ENCODE data around the gene CUX1. TPM values are rescaled to one million over a fixed set of nuclear protein-coding genes. Genes with fewer than 3 reads are reported as not detected.
"Not testable (repeated sequence)": the region's sequence is repeated elsewhere in the genome, so short reads cannot be mapped to it uniquely, and the experiment has no call there.

The CUX1 gene
- total RNA-seq, 1 experiment from 2014 or later = 34.9 TPM

DNA sequence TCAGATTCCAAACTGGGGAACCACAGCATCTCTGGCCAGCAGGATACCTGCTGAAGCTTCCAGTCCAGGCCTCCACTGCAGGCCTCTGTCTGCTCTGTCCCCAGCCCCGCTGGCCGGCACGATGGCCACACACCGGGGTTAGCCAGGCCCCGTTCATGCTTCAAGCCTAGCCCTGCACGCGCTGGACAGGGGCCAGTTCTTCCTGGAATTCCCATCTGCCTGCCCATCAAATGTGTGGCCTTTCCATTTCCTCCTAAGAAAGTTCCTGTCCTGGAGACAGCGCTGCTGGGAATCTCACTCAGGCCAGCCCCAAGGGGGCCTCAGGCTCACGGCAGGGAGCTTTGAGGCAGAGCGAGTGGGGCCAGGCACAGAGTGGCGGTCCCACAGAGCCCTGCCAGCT lies 487.2 kb downstream of the CUX1 start:
- no peak for DNase-seq (ENCODE audit: extremely low read depth, low read depth)

DNA sequence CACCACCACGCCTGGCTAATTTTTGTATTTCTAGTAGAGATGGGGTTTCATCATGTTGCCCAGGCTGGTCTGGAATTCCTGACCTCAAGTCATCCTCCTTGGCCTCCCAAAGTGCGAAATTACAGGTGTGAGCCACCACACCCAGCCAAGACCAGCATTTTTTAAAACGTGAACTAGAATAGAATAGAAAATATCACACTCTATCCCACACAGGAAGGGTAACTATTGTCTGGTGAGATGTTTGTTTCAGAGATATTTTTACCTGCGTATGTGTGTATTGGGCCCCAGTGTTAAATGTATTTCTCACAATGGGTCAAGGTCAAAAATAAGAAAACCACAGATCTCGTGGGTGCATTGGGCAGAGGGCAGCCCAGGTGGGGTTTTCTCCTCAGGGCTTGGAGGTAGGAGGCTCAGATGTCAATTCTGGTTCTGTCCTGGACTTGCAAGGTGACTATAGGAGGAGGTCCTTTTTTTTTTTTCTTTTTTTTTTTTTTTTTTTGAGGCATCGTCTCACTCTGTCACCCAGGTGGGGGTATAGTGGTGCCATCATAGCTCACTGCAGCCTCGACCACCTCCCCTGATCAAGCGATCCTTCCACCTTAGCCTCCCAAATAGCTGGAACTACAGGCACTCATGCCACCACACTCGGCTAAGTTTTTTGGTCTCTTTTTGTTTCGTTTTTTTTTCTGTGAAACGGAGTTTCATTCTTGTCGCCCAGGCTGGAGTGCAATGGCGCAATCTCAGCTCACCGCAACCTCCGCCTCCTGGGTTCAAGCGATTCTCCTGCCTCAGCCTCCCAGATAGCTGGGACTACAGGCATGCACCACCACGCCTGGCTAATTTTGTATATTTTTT lies 488.2 kb downstream of the CUX1 start:
- no peak for DNase-seq (ENCODE audit: extremely low read depth, low read depth)

DNA sequence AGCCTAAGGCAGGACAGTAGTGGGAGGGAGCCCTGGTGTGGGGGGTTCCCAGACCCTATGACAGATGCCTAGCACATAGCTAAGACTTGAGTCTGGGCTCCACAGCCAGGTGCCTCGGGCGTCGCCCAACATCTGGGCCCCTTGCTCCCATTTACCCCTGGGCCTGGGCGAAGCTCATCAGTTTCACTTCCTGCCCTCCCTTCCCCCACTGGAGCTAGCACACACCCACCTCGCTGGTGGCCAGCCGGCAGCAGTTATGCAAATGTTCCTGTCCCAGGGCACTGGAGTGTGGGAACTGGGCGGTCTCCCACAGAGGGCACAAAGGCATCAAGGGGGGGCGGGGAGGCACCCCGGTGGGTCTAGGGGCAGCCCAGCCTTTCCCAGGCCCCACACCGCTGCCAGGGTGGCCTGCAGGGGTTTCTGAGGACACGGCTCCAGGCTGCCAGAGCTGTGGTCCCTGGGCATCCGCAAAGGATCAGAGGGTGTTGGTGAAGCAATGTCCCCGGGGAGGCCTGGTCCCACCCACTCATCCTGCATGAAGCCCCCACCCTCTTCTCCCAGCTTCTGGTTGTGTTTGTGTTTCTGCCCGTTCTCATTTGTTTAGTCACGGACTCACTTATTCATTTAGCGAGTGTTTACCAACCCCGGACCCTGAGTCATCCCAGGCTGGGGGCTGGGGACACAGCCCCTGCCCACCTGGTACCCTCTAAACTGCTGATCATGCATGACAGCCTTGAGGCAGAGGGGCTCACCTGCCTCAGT lies 489.7 kb downstream of the CUX1 start:
- DNase-seq (ENCODE audit: extremely low read depth, low read depth) = no peak

DNA sequence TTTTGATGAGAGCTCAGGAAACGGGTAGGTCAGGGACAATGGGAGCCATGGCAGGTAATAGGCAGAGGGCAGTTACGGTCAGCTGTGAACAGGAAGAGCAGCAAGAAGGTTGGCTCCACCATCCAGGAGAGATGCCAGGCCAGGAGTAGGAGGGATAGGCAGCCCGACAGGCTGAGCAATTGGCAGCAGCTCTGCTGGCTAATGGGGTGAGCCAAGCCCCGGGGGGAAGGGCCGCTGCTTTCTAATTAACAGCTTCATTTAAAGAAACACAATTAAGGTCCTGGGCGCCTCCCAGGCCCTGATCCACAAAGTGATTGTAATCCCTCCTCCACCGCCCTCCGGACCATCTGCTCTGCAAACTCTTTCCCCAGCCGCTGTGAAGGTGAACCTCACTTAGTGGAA lies 493.0 kb downstream of the CUX1 start:
- no peak for DNase-seq (ENCODE audit: extremely low read depth, low read depth)

DNA sequence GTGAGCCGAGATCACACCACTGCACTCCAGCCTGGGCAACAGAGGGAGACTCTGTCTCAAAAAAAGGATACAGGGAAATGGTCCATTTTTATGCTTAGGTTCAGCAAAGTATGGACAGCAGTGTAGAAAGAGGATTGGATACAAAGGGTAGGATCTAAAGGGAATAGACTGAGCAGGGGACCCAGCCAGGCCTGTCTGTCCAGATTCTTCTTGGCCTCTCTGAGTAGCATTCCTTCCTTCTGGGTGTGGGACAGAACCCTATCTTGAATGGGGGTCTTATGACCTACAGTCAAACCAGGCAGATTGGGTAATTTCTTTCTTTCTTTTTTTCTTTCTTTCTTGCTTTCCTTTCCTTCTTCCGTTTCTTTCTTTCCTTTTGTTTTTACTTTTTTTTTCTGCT lies 494.9 kb downstream of the CUX1 start:
- DNase-seq (ENCODE audit: extremely low read depth, low read depth) = no peak

DNA sequence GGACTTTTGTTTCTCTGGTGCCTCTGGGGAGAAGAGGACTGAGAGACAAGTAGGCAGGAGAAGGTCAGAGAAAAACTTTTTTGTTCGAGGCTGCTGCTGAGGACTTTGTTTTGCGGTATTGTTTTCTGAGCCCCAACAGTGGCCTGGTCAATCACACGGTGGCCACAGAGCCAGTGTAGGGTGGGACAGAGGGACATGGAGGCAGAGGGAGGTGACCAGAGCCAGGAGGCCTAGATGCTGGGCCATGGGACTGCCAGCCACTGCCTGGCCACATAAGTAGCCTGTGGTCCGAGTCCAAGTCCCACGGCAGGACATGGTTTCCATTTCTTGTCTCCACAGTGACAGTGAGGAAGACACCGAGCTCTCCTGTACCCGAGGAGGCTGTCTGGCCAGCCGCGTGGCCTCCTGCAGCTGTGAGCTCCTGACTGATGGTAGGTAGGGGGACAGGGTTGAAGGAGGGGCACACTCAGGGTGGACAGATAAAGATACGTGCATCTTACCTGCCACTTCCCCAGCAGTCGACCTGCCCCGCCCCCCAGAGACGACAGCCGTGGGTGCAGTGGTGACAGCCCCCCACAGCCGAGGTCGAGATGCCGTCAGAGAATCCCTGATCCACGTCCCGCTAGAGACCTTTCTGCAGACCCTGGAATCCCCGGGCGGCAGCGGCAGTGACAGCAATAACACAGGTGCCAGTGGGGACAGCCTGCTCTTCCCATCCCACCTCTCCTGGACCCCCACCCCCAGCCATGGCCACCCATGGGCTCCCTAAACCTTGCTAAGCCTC lies 496.8 kb downstream of the CUX1 start:
- no peak for DNase-seq (ENCODE audit: extremely low read depth, low read depth)

DNA sequence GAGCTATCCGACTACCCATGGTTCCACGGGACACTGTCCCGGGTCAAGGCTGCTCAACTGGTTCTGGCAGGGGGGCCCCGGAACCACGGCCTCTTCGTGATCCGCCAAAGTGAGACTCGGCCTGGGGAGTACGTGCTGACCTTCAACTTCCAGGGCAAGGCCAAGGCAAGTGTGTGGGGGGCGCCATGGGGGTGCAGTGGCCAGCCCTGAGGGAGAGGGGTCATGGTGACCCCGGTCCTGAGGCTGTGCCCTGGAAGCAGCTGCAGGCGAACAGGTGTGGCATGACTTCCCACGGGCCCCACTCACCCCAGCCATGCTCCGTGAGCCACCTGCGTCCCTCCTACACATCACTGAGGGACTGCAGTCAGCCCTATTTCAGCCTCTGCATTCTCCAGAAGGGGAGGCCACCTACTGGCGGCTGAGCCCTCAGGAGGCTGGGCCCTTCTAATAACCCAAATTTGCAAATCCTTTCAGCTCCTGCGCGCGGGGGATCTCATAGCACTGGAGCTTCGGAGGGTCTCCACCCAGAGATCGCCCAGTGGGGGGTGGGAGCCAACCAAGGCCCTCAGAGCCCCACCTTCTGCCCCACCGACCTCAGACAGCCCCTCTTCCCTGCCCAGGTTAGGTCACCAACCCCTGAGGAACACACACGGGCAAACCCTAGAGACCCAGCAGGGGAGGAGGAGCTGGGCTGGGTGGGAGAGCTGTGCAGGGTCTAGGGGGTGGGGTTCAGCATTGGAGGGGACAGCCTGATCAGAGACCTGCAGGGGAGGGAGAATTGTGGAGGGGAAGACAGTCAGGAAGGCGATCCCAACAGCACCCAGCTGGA lies 500.0 kb downstream of the CUX1 start:
- no peak for DNase-seq (ENCODE audit: extremely low read depth, low read depth)

DNA sequence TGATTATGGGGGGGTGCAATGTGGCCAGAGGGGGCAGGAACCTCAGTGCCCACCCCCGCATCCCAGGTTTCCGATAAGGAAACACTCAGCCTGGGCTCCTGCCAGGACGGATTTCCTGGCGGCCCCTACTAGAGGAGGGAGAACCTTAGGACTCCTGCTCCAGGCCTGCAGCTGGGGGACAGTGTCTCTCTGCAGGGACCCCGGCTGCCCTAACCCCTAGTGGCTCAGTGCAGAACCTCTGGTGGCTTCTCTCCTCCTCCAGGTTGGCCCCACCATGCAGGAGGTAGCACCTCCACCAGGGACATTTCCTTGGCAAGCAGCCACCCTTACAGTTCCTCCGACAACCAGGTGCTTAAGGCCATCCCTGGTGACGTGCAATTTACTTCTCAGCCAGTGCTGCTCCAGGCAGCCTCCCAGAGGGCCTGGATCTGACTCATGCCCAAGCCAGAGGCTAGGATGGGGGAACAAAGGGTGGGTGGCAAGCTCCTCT lies 501.1 kb downstream of the CUX1 start:
- DNase-seq (ENCODE audit: extremely low read depth, low read depth) = no peak

DNA sequence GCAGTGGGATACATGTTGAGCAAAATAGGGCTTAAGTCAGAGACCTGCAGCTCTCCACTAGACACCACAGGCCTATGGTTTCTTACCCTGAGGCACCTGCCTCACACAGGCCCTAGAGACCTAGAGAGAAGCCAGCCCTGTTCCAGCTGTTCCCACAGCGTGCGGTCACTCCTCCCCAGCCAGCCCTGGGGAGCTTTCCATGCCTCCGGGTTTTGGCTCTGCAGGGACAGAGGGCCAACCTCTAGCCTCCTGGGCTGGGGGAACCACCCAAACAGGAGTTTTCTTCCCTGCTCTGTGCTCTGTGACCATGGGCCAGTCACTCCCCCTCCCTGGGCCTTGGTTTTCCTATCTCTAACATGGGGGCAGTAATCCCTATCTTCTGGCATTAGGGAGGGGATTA lies 502.2 kb downstream of the CUX1 start:
- no peak for DNase-seq (ENCODE audit: extremely low read depth, low read depth)

DNA sequence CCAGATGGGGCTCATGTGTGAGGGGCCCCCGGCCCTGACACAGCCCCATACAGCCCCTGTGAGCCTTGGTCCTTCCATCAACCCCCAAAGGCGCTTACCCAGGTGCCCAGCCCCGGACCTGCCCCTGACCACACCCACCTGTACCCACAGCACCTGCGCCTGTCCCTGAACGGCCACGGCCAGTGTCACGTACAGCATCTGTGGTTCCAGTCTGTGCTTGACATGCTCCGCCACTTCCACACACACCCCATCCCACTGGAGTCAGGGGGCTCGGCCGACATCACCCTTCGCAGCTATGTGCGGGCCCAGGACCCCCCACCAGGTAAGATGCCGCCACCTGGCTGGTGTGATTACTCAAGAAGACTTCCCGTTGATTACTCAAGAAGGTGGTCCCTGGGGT lies 502.8 kb downstream of the CUX1 start:
- DNase-seq (ENCODE audit: extremely low read depth, low read depth) = no peak

DNA sequence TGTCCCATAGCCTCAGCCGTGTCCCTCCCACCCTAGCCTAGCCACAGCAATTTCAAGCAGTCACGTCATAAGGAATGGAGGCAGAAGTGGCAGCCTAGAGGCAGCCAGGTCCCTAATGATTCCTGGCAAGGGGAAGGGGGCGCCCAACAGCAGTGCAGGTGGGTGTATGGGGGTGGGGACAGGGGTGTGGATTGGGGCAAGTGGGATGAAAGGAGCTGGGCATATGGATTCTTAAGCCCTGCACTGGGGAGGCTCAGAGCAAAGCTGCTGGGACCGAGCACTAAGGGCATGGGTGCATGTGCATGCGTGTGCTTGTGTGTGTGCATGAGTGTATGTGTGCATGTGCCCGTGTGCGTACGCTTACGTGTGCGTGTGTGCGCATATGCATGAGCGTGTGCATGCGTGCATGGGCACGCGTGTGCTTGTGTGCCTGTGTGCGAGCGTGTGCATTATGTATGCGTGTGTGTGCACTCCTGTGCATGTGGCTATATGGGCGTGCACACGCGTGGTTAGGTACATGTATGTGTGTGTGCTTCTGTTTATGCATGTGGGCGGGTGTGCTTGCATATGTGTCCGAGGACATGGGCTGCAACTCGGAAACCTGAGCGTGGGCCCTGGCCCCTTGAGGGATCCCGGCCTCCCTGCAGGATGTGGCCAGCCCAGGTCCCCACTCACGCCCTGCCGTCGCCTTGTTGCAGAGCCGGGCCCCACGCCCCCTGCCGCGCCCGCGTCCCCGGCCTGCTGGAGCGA lies 503.4 kb downstream of the CUX1 start:
- DNase-seq (ENCODE audit: extremely low read depth, low read depth) = no peak

DNA sequence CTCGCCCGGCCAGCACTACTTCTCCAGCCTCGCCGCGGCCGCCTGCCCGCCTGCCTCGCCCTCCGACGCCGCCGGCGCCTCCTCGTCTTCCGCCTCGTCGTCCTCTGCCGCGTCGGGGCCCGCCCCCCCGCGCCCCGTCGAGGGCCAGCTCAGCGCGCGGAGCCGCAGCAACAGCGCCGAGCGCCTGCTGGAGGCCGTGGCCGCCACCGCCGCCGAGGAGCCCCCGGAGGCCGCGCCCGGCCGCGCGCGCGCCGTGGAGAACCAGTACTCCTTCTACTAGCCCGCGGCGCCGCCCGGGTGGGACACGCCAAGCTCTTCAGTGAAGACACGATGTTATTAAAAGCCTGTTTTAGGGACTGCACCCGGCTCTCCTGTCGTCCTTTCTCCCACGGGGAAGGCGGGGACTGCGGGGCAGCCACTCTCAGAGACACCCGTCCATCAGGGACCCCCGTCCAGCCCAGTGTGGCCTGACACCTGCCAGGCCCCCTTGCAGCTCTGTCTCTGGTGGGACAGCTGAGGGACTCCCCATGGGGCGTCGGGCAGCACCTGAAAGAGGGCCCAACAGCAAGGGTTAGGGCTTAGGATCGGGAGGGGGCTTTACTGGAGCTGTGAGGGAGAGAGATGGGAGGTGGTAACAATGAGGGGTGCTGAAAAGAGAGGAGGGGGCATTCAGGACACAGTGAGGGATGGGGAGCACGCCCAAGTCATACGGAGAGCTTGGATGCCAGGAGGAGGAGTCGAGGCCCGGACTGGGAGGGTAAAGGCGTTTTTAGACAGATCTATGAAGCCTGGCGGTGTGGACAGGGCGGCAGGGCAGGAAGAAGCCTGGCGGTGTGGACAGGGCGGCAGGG lies 504.1 kb downstream of the CUX1 start:
- no peak for DNase-seq (ENCODE audit: extremely low read depth, low read depth)

DNA sequence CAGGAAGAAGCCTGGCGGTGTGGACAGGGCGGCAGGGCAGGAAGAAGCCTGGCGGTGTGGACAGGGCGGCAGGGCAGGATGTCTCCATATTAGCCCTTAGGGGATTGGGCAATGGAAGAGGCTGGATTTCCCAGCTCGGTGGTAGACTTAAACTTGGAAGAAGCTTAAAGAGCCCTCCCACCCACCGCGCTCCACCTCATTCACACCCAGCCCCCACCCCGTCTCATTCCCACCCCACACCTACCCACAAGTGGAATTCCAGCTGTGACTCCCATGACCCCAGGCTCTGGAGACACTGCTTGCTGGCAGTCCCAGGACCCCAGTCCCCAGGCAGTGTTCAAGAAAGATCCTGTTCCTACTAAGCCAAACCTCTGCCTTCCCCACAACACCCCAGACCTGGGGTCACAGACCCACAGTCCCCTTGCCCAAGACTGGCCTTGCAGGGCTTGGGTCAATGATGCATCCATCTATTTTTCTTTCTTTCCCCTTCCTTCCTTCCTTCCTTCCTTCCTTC lies 504.8 kb downstream of the CUX1 start:
- no peak for DNase-seq (ENCODE audit: extremely low read depth, low read depth)

DNA sequence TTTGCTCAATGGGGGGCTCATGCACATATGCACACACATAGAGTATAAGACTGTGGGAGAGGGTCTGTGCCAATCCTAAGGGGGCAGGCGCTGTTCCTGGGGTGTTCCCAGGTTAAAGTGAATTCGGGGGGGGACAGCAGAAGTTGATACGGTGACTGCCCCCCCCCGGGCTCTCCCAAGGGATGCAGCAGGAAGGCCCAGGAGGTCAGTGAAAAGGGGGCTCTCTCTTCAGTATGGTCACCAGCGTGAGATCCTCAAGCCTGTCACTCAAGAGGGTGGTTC lies 506.4 kb downstream of the CUX1 start:
- DNase-seq (ENCODE audit: extremely low read depth, low read depth) = no peak

DNA sequence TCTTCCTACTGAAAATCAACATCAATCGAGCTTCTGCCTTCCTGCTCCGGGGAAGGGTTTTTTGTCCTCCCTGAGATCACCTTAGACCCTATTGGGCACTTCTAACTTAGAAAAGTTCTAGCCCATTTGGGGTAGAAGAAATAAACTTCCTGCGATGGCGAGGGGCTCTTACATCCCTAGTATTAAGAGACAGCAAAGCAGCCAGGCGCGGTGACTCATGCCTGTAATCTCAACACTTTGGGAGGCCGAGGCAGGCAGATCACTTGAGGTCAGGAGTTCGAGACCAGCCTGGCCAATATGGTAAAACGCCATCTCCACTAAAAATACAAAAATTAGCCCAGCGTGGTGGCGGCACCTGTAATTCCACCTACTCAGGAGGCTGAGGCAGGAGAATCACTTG lies 507.7 kb downstream of the CUX1 start:
- DNase-seq (ENCODE audit: extremely low read depth, low read depth) = not testable (repeated sequence)

DNA sequence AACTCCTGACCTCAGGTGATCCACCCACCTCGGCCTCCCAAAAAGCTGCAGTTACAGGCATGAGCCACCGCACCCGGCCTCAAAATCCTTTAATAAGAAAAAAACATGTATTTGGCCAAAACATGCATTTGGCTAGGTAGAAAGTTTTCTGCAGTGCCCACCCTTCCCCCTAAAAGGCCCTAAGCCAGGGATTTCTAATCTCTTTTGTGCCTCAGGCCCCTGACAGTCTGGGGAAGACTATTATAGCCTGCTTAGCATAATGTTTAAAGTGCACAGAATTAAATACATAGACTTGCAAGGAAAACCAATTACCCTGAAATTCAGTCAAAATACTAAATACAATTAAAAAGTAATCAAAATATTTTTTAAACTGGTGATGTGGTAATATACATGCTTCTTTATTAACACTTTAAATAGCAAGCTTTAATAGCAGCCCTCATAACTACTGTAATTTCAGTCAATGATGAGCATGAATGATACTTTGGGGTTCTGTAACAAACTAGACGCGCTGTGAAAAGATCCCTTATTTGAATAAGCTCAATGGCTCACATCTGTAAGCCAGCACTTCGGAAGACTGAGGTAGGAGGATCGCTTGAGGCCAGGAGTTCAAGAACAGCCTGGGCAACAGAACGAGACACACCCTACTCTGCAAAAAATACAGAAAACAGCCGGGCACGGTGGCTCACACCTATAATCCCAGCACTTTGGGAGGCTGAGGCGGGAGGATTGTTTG lies 508.9 kb downstream of the CUX1 start:
- no peak for DNase-seq (ENCODE audit: extremely low read depth, low read depth)

DNA sequence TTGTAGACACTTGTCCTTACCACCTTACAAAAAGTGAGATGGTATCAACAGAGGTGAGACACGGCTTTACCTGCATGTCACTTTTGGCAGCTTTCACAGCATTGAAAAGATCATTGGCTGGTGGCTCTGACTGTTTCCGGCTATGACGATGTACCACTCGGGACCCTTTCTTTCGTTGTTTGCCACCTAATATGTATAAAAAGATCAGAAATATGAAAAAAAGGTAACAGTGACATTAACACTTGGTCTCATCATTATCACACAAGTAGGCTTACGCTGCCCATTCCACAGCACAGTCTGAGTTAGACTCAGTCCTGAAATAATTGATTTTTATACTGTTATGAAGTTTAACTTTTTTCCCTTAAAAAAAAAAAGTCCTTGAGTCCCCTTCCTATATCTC lies 509.8 kb downstream of the CUX1 start:
- not testable (repeated sequence) for DNase-seq (ENCODE audit: extremely low read depth, low read depth)

DNA sequence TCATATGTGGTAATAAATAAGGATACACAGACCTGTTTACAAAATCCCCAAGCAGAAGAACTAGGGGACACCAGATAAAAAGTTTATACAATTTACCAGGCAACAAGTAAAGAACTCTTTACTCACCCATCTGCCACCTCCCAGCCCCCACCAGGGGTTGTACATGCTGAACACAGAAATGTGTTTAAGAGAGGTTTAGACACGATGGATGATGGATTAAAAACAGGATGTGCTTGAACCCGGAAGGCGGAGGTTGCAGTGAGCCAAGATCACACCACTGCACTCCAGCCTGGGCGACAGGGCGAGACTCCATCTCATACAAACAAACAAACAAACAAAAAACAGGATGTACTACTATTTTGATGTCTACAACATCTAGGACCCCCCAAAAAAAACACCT lies 511.4 kb downstream of the CUX1 start:
- not testable (repeated sequence) for DNase-seq (ENCODE audit: extremely low read depth, low read depth)
